ENCODE data around the gene ELOVL6. TPM values are rescaled to one million over a fixed set of nuclear protein-coding genes. Genes with fewer than 3 reads are reported as not detected.

ELOVL6 gene
- total and polyA plus RNA-seq, 9 of the 15 experiments (the other 6 are each of a cell fraction or from before 2014, with no cell fraction given), result 18.3 to 82.6 (median 46.0) TPM

DNA sequence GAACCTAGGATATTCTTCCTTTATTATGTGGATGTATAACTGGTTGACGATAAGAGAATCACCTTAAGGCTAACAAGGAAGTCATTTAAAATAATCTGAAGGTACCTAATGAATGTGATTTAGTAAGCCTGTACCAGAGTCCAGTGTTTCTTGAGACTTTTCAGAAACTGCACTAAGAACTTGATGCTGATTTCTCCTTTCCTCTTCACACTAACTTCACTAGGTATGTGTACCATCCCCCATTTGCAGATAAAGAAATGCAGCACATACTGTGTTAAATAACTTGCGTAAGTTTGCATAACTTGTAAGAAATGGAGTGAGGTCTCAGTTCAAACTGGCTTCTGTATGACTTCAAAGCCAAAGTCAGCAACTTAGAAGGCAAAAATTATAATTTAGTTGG, 63.3 kb downstream of the ELOVL6 start:
- 90% methylated on average over 2 of the region's 2 CpGs for WGBS (ENCODE audit: insufficient coverage, low coverage, missing lambda C conversion rate)
- CTCF ChIA-PET (ENCODE audit: low intra/inter-chr PET ratio), result no interaction called here
- no peaks in the 10 kb centered on the region for H3K9me1 ChIP-seq (ENCODE audit: control insufficient read depth, insufficient read depth, low read length)
- ATAC-seq, result no peak
- no peak for FAIRE-seq
- H3K27me3 ChIP-seq (ENCODE audit: control insufficient read depth in 2 of 2, insufficient read depth in 2 of 2, low read length in 2 of 2), result no peaks in the 10 kb centered on the region
- no peaks in the 10 kb centered on the region; the same call in 1 of the 2 replicates for H4K20me1 ChIP-seq (replicated peaks; ENCODE audit: control insufficient read depth, insufficient read depth, low read length)
- in situ Hi-C loops (cut with MboI), result no loop called here
- no peak overlapping the region for H3K9ac ChIP-seq (ENCODE audit: insufficient read depth in 1 of 2, low read depth in 2 of 2, low read length in 2 of 2)
- peaks cover 0 to 9% of the 10 kb centered on the region in 2 experiments; a peak in 2 of 5 replicates for H3K4me1 ChIP-seq (replicated peaks in 1 of 2; ENCODE audit: control insufficient read depth in 2 of 2, insufficient read depth in 2 of 2, low read length in 2 of 2)
- no peak for DNase-seq (ENCODE audit: extremely low read depth in 1 of 4, low spot score in 3 of 4)
- peaks cover 32% of the 10 kb centered on the region for H3K79me2 ChIP-seq (ENCODE audit: control insufficient read depth, insufficient read depth, low read length)
- no TSS peak for BruUV-seq (replicated peaks)
- peaks cover 64% of the 10 kb centered on the region for H3K36me3 ChIP-seq (ENCODE audit: control insufficient read depth, insufficient read depth, low read length)
- no peak overlapping the region for H3K4me3 ChIP-seq
- POLR2A ChIA-PET, result no interaction called here
- TF ChIP-seq RB1 (IDR thresholded peaks at IDR 0.05; ENCODE audit: low read depth) (no peak), SP2 (IDR thresholded peaks at IDR 0.05; ENCODE audit: extremely low read depth, low read depth, low read length, poor library complexity, severe bottlenecking) (no peak), BDP1 (IDR thresholded peaks at IDR 0.05; ENCODE audit: insufficient read depth, insufficient read length) (no peak), SRSF3 (IDR thresholded peaks at IDR 0.05; ENCODE audit: insufficient read depth, low read length) (no peak), ZNF561 (CRISPR knock-in tag; conservative IDR thresholded peaks at IDR 0.05) (no peak), CHD4 (IDR thresholded peaks at IDR 0.05; ENCODE audit: insufficient read depth, insufficient replicate concordance, low read depth, low read length, poor library complexity, severe bottlenecking) (no peak), U2AF1 (optimal IDR thresholded peaks at IDR 0.05; ENCODE audit: low read depth, low read length) (no peak), MXI1 (IDR thresholded peaks at IDR 0.05; ENCODE audit: low read depth, low read length) (no peak), RCOR1 (IDR thresholded peaks at IDR 0.05; ENCODE audit: borderline replicate concordance in 1 of 2, low read depth in 2 of 2, low read length in 2 of 2) (no peak), ZBTB1 (CRISPR knock-in tag; IDR thresholded peaks at IDR 0.05; ENCODE audit: borderline replicate concordance, low read depth) (no peak), ZNF644 (tag; IDR thresholded peaks at IDR 0.05; ENCODE audit: low read depth) (no peak), MTA2 (IDR thresholded peaks at IDR 0.05; ENCODE audit: low read depth) (no peak), DMBX1 (CRISPR knock-in tag; IDR thresholded peaks at IDR 0.05; ENCODE audit: borderline replicate concordance) (no peak), FOXO4 (CRISPR knock-in tag; IDR thresholded peaks at IDR 0.05) (no peak)
- TF ChIP-seq, protein P1, sequence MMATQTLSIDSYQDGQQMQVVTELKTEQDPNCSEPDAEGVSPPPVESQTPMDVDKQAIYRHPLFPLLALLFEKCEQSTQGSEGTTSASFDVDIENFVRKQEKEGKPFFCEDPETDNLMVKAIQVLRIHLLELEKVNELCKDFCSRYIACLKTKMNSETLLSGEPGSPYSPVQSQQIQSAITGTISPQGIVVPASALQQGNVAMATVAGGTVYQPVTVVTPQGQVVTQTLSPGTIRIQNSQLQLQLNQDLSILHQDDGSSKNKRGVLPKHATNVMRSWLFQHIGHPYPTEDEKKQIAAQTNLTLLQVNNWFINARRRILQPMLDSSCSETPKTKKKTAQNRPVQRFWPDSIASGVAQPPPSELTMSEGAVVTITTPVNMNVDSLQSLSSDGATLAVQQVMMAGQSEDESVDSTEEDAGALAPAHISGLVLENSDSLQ (IDR thresholded peaks at IDR 0.05), result no peak
- TF ChIP-seq, protein P2, sequence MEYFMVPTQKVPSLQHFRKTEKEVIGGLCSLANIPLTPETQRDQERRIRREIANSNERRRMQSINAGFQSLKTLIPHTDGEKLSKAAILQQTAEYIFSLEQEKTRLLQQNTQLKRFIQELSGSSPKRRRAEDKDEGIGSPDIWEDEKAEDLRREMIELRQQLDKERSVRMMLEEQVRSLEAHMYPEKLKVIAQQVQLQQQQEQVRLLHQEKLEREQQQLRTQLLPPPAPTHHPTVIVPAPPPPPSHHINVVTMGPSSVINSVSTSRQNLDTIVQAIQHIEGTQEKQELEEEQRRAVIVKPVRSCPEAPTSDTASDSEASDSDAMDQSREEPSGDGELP (CRISPR knock-in tag; IDR thresholded peaks at IDR 0.05; ENCODE audit: borderline replicate concordance), result no peak
- no peak overlapping the region for H3K27ac ChIP-seq (ENCODE audit: extremely low read depth, low read depth, low read length)
- H3K9me3 ChIP-seq (replicated peaks; ENCODE audit: control insufficient read depth, insufficient read depth, low read depth, low read length), result no peaks in the 10 kb centered on the region
- no peak overlapping the region for H2AFZ ChIP-seq (ENCODE audit: low read depth, low read length)
- intact Hi-C loops (cut with micrococcal nuclease), result loop anchor here (5.0 kb wide), 1 partner anchor 62 kb away; the partner anchor contains the start of gene ELOVL6
- H3K4me2 ChIP-seq (ENCODE audit: insufficient read depth, low read length), result no peak overlapping the region
